HepG2 (cell line): ENCODE data around the gene PPP2R5C.

Experiments
- CBX5 ChIP-seq: sonication (generic); formaldehyde crosslinking; IDR thresholded peaks from 2 replicates; pipeline ENCODE4 v1.4.0; 2020; ENCODE audit warnings: missing genetic modification reagents, borderline replicate concordance
- JUNB ChIP-seq: sonication (generic); formaldehyde crosslinking; IDR thresholded peaks from 2 replicates; pipeline ENCODE4 v1.8.0; 2022; ENCODE audit warnings: missing genetic modification reagents, mild to moderate bottlenecking, borderline replicate concordance
- NAIF1 ChIP-seq: sonication (generic); formaldehyde crosslinking; IDR thresholded peaks from 2 replicates; pipeline ENCODE4 v1.5.0; 2020; ENCODE audit warnings: mild to moderate bottlenecking, missing genetic modification reagents, borderline replicate concordance
- PBX3 ChIP-seq: sonication (generic); formaldehyde crosslinking; IDR thresholded peaks from 2 replicates; pipeline ENCODE4 v1.8.1; 2023; ENCODE audit warnings: missing genetic modification reagents, inconsistent platforms, borderline replicate concordance
- ZHX1 ChIP-seq: sonication (generic); formaldehyde crosslinking; IDR thresholded peaks from 2 replicates; pipeline ENCODE4 v1.8.1; 2022; ENCODE audit warnings: low read depth, mild to moderate bottlenecking, missing genetic modification reagents
- ZNF7 ChIP-seq: IDR thresholded peaks from 2 replicates; pipeline ENCODE4 v1.6.1; 2016; ENCODE audit warnings: missing biosample characterization, missing genetic modification reagents
- TF ChIP-seq, protein P1 (sequence below): sonication (generic); formaldehyde crosslinking; IDR thresholded peaks from 2 replicates; pipeline ENCODE4 v1.5.0; 2020; ENCODE audit warnings: mild to moderate bottlenecking, missing genetic modification reagents, moderate library complexity
- TF ChIP-seq, protein P2 (sequence below): sonication (generic); formaldehyde crosslinking; IDR thresholded peaks from 2 replicates; pipeline ENCODE4 v1.4.0; 2020; ENCODE audit warnings: missing genetic modification reagents

GRCh38 chr14:101719045-101719645 is 42.4 kb upstream of the PPP2R5C start:
- no peak for TF ChIP-seq ZNF7 (CRISPR knock-in tag)
- no peak for TF ChIP-seq ZHX1 (CRISPR knock-in tag)
- TF ChIP-seq PBX3 (CRISPR knock-in tag): no peak
- no peak for TF ChIP-seq NAIF1 (CRISPR knock-in tag)
- TF ChIP-seq, protein P1, sequence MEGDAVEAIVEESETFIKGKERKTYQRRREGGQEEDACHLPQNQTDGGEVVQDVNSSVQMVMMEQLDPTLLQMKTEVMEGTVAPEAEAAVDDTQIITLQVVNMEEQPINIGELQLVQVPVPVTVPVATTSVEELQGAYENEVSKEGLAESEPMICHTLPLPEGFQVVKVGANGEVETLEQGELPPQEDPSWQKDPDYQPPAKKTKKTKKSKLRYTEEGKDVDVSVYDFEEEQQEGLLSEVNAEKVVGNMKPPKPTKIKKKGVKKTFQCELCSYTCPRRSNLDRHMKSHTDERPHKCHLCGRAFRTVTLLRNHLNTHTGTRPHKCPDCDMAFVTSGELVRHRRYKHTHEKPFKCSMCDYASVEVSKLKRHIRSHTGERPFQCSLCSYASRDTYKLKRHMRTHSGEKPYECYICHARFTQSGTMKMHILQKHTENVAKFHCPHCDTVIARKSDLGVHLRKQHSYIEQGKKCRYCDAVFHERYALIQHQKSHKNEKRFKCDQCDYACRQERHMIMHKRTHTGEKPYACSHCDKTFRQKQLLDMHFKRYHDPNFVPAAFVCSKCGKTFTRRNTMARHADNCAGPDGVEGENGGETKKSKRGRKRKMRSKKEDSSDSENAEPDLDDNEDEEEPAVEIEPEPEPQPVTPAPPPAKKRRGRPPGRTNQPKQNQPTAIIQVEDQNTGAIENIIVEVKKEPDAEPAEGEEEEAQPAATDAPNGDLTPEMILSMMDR: no peak
- TF ChIP-seq CBX5 (CRISPR knock-in tag): no peak
- TF ChIP-seq, protein P2, sequence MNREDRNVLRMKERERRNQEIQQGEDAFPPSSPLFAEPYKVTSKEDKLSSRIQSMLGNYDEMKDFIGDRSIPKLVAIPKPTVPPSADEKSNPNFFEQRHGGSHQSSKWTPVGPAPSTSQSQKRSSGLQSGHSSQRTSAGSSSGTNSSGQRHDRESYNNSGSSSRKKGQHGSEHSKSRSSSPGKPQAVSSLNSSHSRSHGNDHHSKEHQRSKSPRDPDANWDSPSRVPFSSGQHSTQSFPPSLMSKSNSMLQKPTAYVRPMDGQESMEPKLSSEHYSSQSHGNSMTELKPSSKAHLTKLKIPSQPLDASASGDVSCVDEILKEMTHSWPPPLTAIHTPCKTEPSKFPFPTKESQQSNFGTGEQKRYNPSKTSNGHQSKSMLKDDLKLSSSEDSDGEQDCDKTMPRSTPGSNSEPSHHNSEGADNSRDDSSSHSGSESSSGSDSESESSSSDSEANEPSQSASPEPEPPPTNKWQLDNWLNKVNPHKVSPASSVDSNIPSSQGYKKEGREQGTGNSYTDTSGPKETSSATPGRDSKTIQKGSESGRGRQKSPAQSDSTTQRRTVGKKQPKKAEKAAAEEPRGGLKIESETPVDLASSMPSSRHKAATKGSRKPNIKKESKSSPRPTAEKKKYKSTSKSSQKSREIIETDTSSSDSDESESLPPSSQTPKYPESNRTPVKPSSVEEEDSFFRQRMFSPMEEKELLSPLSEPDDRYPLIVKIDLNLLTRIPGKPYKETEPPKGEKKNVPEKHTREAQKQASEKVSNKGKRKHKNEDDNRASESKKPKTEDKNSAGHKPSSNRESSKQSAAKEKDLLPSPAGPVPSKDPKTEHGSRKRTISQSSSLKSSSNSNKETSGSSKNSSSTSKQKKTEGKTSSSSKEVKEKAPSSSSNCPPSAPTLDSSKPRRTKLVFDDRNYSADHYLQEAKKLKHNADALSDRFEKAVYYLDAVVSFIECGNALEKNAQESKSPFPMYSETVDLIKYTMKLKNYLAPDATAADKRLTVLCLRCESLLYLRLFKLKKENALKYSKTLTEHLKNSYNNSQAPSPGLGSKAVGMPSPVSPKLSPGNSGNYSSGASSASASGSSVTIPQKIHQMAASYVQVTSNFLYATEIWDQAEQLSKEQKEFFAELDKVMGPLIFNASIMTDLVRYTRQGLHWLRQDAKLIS: no peak
- TF ChIP-seq JUNB (CRISPR knock-in tag): no peak
